OCI-LY7 (cell line): Measurements from ENCODE around the gene PDE6D.

ENCODE experiments used
- EZH2phosphoT487 ChIP-seq: fragments of 200-600 bp; sonication (generic); IDR thresholded peaks from 2 replicates; pipeline ENCODE4 v1.6.1; 2018; ENCODE audit warnings: low read depth, borderline replicate concordance, mild to moderate bottlenecking, mixed run types, antibody characterized with exemption, low read length, moderate library complexity, mixed read lengths
- TF ChIP-seq, protein P1 (sequence below): fragments of 200-600 bp; sonication (generic); conservative IDR thresholded peaks from 2 replicates; pipeline ENCODE4 v1.5.1; 2014; ENCODE audit warnings: mild to moderate bottlenecking, antibody characterized with exemption, low read length, moderate library complexity, mixed read lengths

DNA sequence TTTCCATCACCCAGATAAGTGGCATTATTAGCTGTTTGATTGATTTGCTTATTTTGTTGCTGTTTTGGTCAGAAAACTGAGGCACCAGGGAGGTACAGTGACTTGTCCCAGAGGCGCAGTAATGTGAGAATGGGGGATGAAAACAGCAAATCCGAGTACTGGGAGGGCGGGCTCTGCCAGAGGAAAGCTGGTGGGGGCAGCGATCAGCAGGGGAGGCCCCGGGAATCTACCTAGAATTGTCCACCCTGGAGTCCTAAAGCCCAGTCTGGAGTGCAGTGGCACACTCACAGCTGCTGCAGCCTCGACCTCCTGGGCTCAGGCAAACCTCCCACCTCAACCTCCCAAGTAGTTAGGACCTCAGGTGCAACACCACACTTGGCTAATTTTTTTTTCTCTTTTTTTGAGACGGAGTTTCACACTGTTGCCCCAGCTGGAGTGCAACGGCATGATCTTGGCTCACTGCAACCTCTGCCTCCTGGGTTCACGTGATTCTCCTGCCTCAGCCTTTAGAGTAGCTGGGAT lies 89.8 kb downstream of the PDE6D start:
- TF ChIP-seq, protein P1, sequence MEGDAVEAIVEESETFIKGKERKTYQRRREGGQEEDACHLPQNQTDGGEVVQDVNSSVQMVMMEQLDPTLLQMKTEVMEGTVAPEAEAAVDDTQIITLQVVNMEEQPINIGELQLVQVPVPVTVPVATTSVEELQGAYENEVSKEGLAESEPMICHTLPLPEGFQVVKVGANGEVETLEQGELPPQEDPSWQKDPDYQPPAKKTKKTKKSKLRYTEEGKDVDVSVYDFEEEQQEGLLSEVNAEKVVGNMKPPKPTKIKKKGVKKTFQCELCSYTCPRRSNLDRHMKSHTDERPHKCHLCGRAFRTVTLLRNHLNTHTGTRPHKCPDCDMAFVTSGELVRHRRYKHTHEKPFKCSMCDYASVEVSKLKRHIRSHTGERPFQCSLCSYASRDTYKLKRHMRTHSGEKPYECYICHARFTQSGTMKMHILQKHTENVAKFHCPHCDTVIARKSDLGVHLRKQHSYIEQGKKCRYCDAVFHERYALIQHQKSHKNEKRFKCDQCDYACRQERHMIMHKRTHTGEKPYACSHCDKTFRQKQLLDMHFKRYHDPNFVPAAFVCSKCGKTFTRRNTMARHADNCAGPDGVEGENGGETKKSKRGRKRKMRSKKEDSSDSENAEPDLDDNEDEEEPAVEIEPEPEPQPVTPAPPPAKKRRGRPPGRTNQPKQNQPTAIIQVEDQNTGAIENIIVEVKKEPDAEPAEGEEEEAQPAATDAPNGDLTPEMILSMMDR, result no peak
- no peak for TF ChIP-seq EZH2phosphoT487
